OCI-LY7 (cell line): Measurements from ENCODE around the gene FTO.
"Not testable (repeated sequence)": the region's sequence is repeated elsewhere in the genome, so short reads cannot be mapped to it uniquely, and the experiment has no call there.

Experiments
- CTCF ChIP-seq: fragments of 200-600 bp; sonication (generic); conservative IDR thresholded peaks from 2 replicates; pipeline ENCODE4 v1.5.1; 2014; ENCODE audit warnings: mild to moderate bottlenecking, antibody characterized with exemption, low read length, moderate library complexity, mixed read lengths
- EZH2phosphoT487 ChIP-seq: fragments of 200-600 bp; sonication (generic); IDR thresholded peaks from 2 replicates; pipeline ENCODE4 v1.6.1; 2018; ENCODE audit warnings: low read depth, borderline replicate concordance, mild to moderate bottlenecking, mixed run types, antibody characterized with exemption, low read length, moderate library complexity, mixed read lengths

DNA sequence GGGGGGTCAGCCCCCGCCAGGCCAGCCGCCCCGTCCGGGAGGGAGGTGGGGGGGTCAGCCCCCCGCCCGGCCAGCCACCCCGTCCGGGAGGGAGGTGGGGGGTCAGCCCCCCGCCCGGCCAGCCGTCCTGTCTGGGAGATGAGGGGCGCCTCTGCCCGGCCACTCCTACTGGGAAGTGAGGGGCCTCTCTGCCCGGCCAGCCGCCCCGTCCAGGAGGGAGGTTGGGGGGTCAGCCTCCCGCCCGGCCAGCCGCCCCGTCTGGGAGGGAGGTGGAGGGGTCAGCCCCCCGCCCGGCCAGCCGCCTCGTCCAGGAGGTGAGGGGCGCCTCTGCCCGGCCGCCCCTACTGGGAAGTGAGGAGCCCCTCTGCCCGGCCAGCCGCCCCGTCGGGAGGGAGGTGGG is 5.7 kb upstream of the FTO start:
- TF ChIP-seq CTCF, EZH2phosphoT487: not testable (repeated sequence)
